Stimulated activated CD8-positive, alpha-beta memory T cell treated with anti-CD3 and anti-CD28 coated beads, Interleukin-7, amount 100 ng/mL, for 1 hour (primary cell): Measurements from ENCODE around the gene PHYHD1.

Experiments used
- DNase-seq, 2 donors: peaks; one replicate each; pipeline ENCODE4 v3.0.0-alpha.2; 2020; ENCODE audit warnings: low read depth in 2 of 2

PHYHD1 gene

GRCh38 chr9:128969491-128969890 lies 48.7 kb downstream of the PHYHD1 start:
- no peak for DNase-seq

- no peak for DNase-seq
Observed at GRCh38 chr9:128972956-128973355, 52.2 kb downstream of the PHYHD1 start.

- no peak for DNase-seq
Observed at GRCh38 chr9:128979111-128979510, 58.3 kb downstream of the PHYHD1 start.

- no peak for DNase-seq
Observed at GRCh38 chr9:128983536-128983935, 62.8 kb downstream of the PHYHD1 start.

- DNase-seq: no peak
Observed at GRCh38 chr9:128986671-128987070, 65.9 kb downstream of the PHYHD1 start.

GRCh38 chr9:128987805-128988204 lies 67.0 kb downstream of the PHYHD1 start:
- no peak for DNase-seq
